Measurements from ENCODE around the gene RITA1.

The RITA1 gene

GRCh38 chr12:113214895-113215400 lies 29.4 kb downstream of the RITA1 start:
- H3K36me3 ChIP-seq (ENCODE audit: control insufficient read depth, insufficient read depth, low read length), result no peaks in the 10 kb centered on the region
- no peak overlapping the region for H3K4me3 ChIP-seq (ENCODE audit: insufficient read depth, low read depth, low read length, poor library complexity, severe bottlenecking)
- DNase-seq, result no peak
- no peaks in the 10 kb centered on the region for H3K9me3 ChIP-seq (ENCODE audit: control insufficient read depth, low read length)
- no peak overlapping the region for H3K27ac ChIP-seq (ENCODE audit: insufficient read depth, low read length, poor library complexity, severe bottlenecking)
- no peaks in the 10 kb centered on the region for H3K27me3 ChIP-seq (replicated peaks; ENCODE audit: control insufficient read depth, insufficient read depth, low read length, poor library complexity, severe bottlenecking)
- peaks cover 1% of the 10 kb centered on the region for H3K4me1 ChIP-seq (ENCODE audit: control insufficient read depth, insufficient read depth, low read length, poor library complexity, severe bottlenecking)

- no peaks in the 10 kb centered on the region for H3K27me3 ChIP-seq (replicated peaks; ENCODE audit: control insufficient read depth, insufficient read depth, low read length, poor library complexity, severe bottlenecking)
- no peak overlapping the region for H3K4me3 ChIP-seq (ENCODE audit: insufficient read depth, low read depth, low read length, poor library complexity, severe bottlenecking)
- no peaks in the 10 kb centered on the region for H3K9me3 ChIP-seq (ENCODE audit: control insufficient read depth, low read length)
- no peaks in the 10 kb centered on the region for H3K36me3 ChIP-seq (ENCODE audit: control insufficient read depth, insufficient read depth, low read length)
- no peak for DNase-seq
- H3K4me1 ChIP-seq (ENCODE audit: control insufficient read depth, insufficient read depth, low read length, poor library complexity, severe bottlenecking), result peaks cover 5% of the 10 kb centered on the region
- no peak overlapping the region for H3K27ac ChIP-seq (ENCODE audit: insufficient read depth, low read length, poor library complexity, severe bottlenecking)
Measured at GRCh38 chr12:113216027-113216426, 30.5 kb downstream of the RITA1 start.

GRCh38 chr12:113220593-113221180 lies 35.2 kb downstream of the RITA1 start:
- H3K27me3 ChIP-seq (replicated peaks; ENCODE audit: control insufficient read depth, insufficient read depth, low read length, poor library complexity, severe bottlenecking), result no peaks in the 10 kb centered on the region
- no peak for DNase-seq
- H3K4me3 ChIP-seq (ENCODE audit: insufficient read depth, low read depth, low read length, poor library complexity, severe bottlenecking), result peak overlapping the region; percentile 59
- H3K9me3 ChIP-seq (ENCODE audit: control insufficient read depth, low read length), result no peaks in the 10 kb centered on the region
- no peaks in the 10 kb centered on the region for H3K36me3 ChIP-seq (ENCODE audit: control insufficient read depth, insufficient read depth, low read length)
- H3K4me1 ChIP-seq (ENCODE audit: control insufficient read depth, insufficient read depth, low read length, poor library complexity, severe bottlenecking), result peaks cover 15% of the 10 kb centered on the region
- H3K27ac ChIP-seq (ENCODE audit: insufficient read depth, low read length, poor library complexity, severe bottlenecking), result peak overlapping the region; percentile 54

- no peaks in the 10 kb centered on the region for H3K27me3 ChIP-seq (replicated peaks; ENCODE audit: control insufficient read depth, insufficient read depth, low read length, poor library complexity, severe bottlenecking)
- no peaks in the 10 kb centered on the region for H3K9me3 ChIP-seq (ENCODE audit: control insufficient read depth, low read length)
- H3K4me1 ChIP-seq (ENCODE audit: control insufficient read depth, insufficient read depth, low read length, poor library complexity, severe bottlenecking), result peaks cover 15% of the 10 kb centered on the region
- no peaks in the 10 kb centered on the region for H3K36me3 ChIP-seq (ENCODE audit: control insufficient read depth, insufficient read depth, low read length)
- peak within 1 kb of the TSS; percentile 63 for H3K4me3 ChIP-seq (ENCODE audit: insufficient read depth, low read depth, low read length, poor library complexity, severe bottlenecking)
- H3K27ac ChIP-seq (ENCODE audit: insufficient read depth, low read length, poor library complexity, severe bottlenecking), result peak within 1 kb of the TSS; percentile 67
- DNase-seq, result peak; percentile 98 to 99 (median 99)
Measured at GRCh38 chr12:113221181-113221996, 35.9 kb downstream of the RITA1 start, which contains the start of gene TPCN1. TSS of gene TPCN1 (plus strand) at chr12:113221464. CDS start at chr12:113226853, 5,389 bp downstream.

DNA sequence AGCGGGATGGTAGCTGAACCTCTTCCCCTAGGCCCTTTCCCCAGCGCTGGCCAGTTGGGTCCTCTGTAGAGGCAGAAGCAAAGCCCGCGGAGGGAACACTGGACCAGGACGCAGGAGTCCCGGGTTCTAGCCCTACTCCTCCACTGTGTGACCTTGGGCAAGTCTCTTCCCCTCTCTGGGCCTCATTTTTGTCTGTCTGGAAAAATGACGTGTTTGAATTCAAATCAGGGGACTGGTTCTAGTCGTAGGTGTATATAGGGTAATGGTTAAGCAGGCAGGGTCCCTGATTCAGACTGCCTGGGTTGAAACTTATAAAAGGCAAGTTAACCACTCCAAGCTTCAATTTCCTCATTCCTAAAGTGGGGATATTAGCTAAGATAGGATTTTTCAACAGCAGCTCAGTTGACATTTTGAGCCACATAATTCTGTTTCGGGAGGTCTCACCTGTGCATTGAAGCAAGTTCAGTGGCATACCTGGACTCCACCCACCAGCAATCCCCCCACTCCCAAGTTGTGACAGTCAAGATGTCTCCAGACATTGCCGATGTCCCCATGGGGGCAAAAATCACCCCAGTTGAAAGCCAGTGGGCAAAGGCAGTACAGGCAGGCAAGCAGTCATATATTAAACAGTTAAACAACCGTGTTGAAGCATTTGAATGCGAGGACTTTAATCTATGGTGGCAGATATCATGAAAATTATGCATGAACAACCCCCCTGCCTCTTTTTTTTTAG lies 36.6 kb downstream of the RITA1 start:
- DNase-seq, result no peak
- peak overlapping the region; percentile 63 for H3K4me3 ChIP-seq (ENCODE audit: insufficient read depth, low read depth, low read length, poor library complexity, severe bottlenecking)

DNA sequence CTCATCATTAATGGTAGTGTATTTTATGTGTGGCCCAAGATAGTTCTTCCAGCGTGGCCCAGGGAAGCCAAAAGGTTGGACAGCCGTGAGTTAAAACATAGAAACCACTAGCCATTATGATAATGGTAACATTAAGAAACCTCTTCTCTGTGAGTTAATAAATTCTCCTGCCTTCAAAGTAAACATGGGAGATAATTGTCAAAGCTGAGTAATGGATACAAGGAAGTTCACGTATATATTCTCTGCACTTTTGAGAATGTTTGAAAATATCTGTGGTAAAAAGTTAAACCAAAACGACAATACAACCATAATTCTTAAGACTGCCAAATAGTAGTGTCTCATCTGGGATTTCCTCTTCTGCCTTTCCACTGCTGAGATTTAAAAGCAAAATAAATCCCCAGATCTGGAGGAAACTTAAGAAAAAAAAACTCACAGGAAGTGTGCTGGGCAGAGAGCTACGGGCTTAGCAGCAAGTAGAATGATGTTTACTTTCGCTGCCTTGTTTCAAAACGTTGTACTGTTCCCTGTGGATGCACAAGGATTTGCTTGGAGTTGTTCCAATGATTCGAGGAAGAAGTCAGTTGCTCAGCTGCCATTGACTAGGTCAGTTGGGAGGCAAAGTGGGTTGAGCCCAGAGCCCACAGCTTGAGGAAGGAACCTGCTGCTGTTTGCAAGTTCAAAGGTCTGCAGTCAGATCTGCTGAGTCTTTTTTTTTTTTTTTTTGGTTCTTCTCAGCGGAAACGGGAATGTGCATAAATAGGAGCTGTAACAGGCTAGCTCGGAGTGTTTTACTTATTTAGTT lies 37.4 kb downstream of the RITA1 start:
- Histone ChIP-seq H3K4me3 (ENCODE audit: insufficient read depth, low read depth, low read length, poor library complexity, severe bottlenecking) (no peak overlapping the region), H3K27ac (ENCODE audit: insufficient read depth, low read length, poor library complexity, severe bottlenecking) (peak overlapping the region; percentile 67), H3K27me3 (replicated peaks; ENCODE audit: control insufficient read depth, insufficient read depth, low read length, poor library complexity, severe bottlenecking) (no peaks in the 10 kb centered on the region), H3K4me1 (ENCODE audit: control insufficient read depth, insufficient read depth, low read length, poor library complexity, severe bottlenecking) (peaks cover 15% of the 10 kb centered on the region), H3K9me3 (ENCODE audit: control insufficient read depth, low read length) (no peaks in the 10 kb centered on the region), H3K36me3 (ENCODE audit: control insufficient read depth, insufficient read depth, low read length) (peaks cover 8% of the 10 kb centered on the region)
- DNase-seq, result no peak

More for the DNA sequence above, 36.6 kb downstream of the RITA1 start:
- H3K27ac ChIP-seq (ENCODE audit: insufficient read depth, low read length, poor library complexity, severe bottlenecking), result peak overlapping the region; percentile 67
- peaks cover 2% of the 10 kb centered on the region for H3K36me3 ChIP-seq (ENCODE audit: control insufficient read depth, insufficient read depth, low read length)
- no peaks in the 10 kb centered on the region for H3K27me3 ChIP-seq (replicated peaks; ENCODE audit: control insufficient read depth, insufficient read depth, low read length, poor library complexity, severe bottlenecking)
- peaks cover 15% of the 10 kb centered on the region for H3K4me1 ChIP-seq (ENCODE audit: control insufficient read depth, insufficient read depth, low read length, poor library complexity, severe bottlenecking)
- H3K9me3 ChIP-seq (ENCODE audit: control insufficient read depth, low read length), result no peaks in the 10 kb centered on the region

DNA sequence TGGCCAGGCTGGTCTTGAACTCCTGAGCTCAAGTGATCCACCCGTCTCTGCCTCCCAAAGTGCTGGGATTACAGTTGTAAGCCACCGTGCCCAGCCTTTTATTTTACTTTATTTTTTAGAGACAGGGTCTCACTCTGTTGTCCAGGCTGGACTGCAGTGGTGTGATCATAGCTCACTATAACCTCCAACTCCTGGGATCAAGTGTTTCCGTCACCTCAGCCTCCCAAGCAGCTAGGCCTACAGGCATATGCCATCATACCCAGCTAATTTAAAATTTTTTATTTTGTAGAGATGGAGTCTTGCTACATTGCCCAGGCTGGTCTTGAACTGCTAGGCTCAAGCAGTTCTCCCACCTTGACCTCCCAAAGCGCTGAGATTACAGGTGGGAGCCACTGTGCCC lies 39.4 kb downstream of the RITA1 start:
- Histone ChIP-seq H3K4me3 (ENCODE audit: insufficient read depth, low read depth, low read length, poor library complexity, severe bottlenecking) (no peak overlapping the region), H3K9me3 (ENCODE audit: control insufficient read depth, low read length) (no peaks in the 10 kb centered on the region), H3K36me3 (ENCODE audit: control insufficient read depth, insufficient read depth, low read length) (peaks cover 8% of the 10 kb centered on the region), H3K27ac (ENCODE audit: insufficient read depth, low read length, poor library complexity, severe bottlenecking) (no peak overlapping the region), H3K27me3 (replicated peaks; ENCODE audit: control insufficient read depth, insufficient read depth, low read length, poor library complexity, severe bottlenecking) (no peaks in the 10 kb centered on the region), H3K4me1 (ENCODE audit: control insufficient read depth, insufficient read depth, low read length, poor library complexity, severe bottlenecking) (peaks cover 28% of the 10 kb centered on the region)
- no peak for DNase-seq

GRCh38 chr12:113226696-113227568 lies 41.4 kb downstream of the RITA1 start:
- peaks cover 17% of the 10 kb centered on the region for H3K36me3 ChIP-seq (ENCODE audit: control insufficient read depth, insufficient read depth, low read length)
- no peak overlapping the region for H3K27ac ChIP-seq (ENCODE audit: insufficient read depth, low read length, poor library complexity, severe bottlenecking)
- peaks cover 28% of the 10 kb centered on the region for H3K4me1 ChIP-seq (ENCODE audit: control insufficient read depth, insufficient read depth, low read length, poor library complexity, severe bottlenecking)

More at GRCh38 chr12:113226696-113227568, 41.4 kb downstream of the RITA1 start:
- Histone ChIP-seq H3K4me3 (ENCODE audit: insufficient read depth, low read depth, low read length, poor library complexity, severe bottlenecking) (no peak overlapping the region), H3K27me3 (replicated peaks; ENCODE audit: control insufficient read depth, insufficient read depth, low read length, poor library complexity, severe bottlenecking) (no peaks in the 10 kb centered on the region), H3K9me3 (ENCODE audit: control insufficient read depth, low read length) (no peaks in the 10 kb centered on the region)
- no peak for DNase-seq
